ENCODE data around the gene PRM1. TPM values are rescaled to one million over a fixed set of nuclear protein-coding genes. Genes with fewer than 3 reads are reported as not detected.

Gene PRM1
- total RNA-seq, 1 experiment from 2014 or later = not detected

DNA sequence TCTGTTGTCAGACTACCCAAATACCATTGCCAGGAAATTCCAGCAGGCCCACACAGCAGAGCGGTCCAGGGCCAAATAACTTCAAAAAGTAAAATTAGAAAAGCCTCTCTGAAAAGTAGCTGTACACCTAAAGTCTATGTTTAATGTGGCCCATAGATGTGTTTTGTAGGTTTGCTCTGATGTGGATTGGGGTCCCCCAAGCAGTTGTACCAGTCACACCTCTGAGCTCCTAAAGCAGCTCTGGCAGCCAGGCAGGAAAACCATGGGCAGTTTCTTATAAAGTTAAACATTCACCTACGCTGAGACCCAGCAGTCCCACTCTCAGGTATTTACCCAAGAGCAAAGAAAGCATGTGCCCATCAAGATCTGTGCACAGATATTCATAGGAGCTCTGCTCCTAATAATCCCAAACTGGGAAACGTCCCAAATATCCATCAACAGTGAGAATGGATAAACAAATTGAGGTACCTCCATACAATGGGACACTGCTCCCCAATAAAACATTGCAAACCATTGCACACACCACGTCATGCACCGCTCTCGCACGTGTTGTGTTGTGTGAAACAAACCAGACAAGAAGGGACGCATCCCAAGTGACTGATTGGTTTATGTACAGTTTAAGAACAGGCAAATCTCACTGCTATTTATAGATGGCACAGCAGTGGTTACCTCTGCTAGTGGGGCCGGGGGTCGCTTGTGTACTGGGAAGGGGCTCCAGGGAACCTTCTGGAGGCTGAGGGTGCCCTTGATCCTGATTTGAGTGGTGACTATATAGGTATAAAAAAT lies 15.8 kb upstream of the PRM1 start:
- no peak for TF ChIP-seq EZH2 (IDR thresholded peaks at IDR 0.05; ENCODE audit: low read depth)
- TF ChIP-seq, protein P1, sequence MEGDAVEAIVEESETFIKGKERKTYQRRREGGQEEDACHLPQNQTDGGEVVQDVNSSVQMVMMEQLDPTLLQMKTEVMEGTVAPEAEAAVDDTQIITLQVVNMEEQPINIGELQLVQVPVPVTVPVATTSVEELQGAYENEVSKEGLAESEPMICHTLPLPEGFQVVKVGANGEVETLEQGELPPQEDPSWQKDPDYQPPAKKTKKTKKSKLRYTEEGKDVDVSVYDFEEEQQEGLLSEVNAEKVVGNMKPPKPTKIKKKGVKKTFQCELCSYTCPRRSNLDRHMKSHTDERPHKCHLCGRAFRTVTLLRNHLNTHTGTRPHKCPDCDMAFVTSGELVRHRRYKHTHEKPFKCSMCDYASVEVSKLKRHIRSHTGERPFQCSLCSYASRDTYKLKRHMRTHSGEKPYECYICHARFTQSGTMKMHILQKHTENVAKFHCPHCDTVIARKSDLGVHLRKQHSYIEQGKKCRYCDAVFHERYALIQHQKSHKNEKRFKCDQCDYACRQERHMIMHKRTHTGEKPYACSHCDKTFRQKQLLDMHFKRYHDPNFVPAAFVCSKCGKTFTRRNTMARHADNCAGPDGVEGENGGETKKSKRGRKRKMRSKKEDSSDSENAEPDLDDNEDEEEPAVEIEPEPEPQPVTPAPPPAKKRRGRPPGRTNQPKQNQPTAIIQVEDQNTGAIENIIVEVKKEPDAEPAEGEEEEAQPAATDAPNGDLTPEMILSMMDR (conservative IDR thresholded peaks at IDR 0.05) = no peak
- Histone ChIP-seq H3K36me3 (ENCODE audit: low read depth) (no peaks in the 10 kb centered on the region), H3K79me2 (ENCODE audit: low read depth) (no peaks in the 10 kb centered on the region), H3K9me3 (ENCODE audit: insufficient read depth, low read depth) (no peaks in the 10 kb centered on the region), H3K9me2 (ENCODE audit: insufficient read depth) (no peaks in the 10 kb centered on the region), H3K27ac (no peak overlapping the region), H3K4me3 (no peak overlapping the region), H3K4me2 (no peak overlapping the region), H4K20me1 (ENCODE audit: insufficient read depth) (no peaks in the 10 kb centered on the region), H3F3A (ENCODE audit: insufficient read depth, low read depth) (peaks cover 5% of the 10 kb centered on the region; the same call in 1 of the 2 replicates), H3K27me3 (ENCODE audit: insufficient read depth, low read depth) (no peaks in the 10 kb centered on the region), H2AFZ (no peak overlapping the region), H3K4me1 (replicated peaks; ENCODE audit: insufficient read depth) (no peaks in the 10 kb centered on the region)
- intact Hi-C loops (cut with micrococcal nuclease; ENCODE audit: unreplicated experiment) = loop anchor here (5.0 kb wide), 1 partner anchor 40 kb away; the partner anchor contains the start of gene SOCS1
- DNase-seq = no peak
- CTCF ChIA-PET = interaction anchor here (1.3 kb wide), 1 partner anchor 38 kb away, joined by 4 read pairs; no protein-coding TSS in a partner anchor
- POLR2A ChIA-PET (ENCODE audit: unreplicated experiment) = interaction anchor here (0.5 to 0.7 kb wide), 3 partner anchors 20 to 104 kb away, joined by 3 to 4 read pairs (median 3); partner anchors contain the start of gene PRM2
- BruUV-seq (replicated peaks) = no TSS peak

GRCh38 chr16:11296351-11296705 lies 15.2 kb upstream of the PRM1 start:
- CTCF ChIA-PET = interaction anchor here (1.3 kb wide), 1 partner anchor 37 kb away, joined by 4 read pairs; no protein-coding TSS in a partner anchor
- intact Hi-C loops (cut with micrococcal nuclease; ENCODE audit: unreplicated experiment) = loop anchor here (5.0 kb wide), 1 partner anchor 39 kb away; the partner anchor contains the start of gene SOCS1

GRCh38 chr16:11295672-11296071 lies 14.5 kb upstream of the PRM1 start:
- no TSS peak for BruUV-seq (replicated peaks)

More at GRCh38 chr16:11296351-11296705, 15.2 kb upstream of the PRM1 start:
- H2AFZ ChIP-seq = no peak overlapping the region
- no TSS peak for BruUV-seq (replicated peaks)
- no peaks in the 10 kb centered on the region for H3K79me2 ChIP-seq (ENCODE audit: low read depth)
- no peaks in the 10 kb centered on the region for H3K27me3 ChIP-seq (ENCODE audit: insufficient read depth, low read depth)
- no peaks in the 10 kb centered on the region for H3K4me1 ChIP-seq (replicated peaks; ENCODE audit: insufficient read depth)
- POLR2A ChIA-PET (ENCODE audit: unreplicated experiment) = no interaction called here
- TF ChIP-seq, protein P1 (conservative IDR thresholded peaks at IDR 0.05) = no peak
- no peak for TF ChIP-seq EZH2 (IDR thresholded peaks at IDR 0.05; ENCODE audit: low read depth)
- H3K4me2 ChIP-seq = no peak overlapping the region
- no peak overlapping the region for H3K4me3 ChIP-seq
- no peak overlapping the region for H3K27ac ChIP-seq
- no peaks in the 10 kb centered on the region for H3K36me3 ChIP-seq (ENCODE audit: low read depth)
- no peak for DNase-seq
- no peaks in the 10 kb centered on the region for H3K9me2 ChIP-seq (ENCODE audit: insufficient read depth)
- H3F3A ChIP-seq (ENCODE audit: insufficient read depth, low read depth) = peaks cover 5% of the 10 kb centered on the region; the same call in 1 of the 2 replicates
- no peaks in the 10 kb centered on the region for H3K9me3 ChIP-seq (ENCODE audit: insufficient read depth, low read depth)
- no peaks in the 10 kb centered on the region for H4K20me1 ChIP-seq (ENCODE audit: insufficient read depth)

More at GRCh38 chr16:11295672-11296071, 14.5 kb upstream of the PRM1 start:
- no peaks in the 10 kb centered on the region for H3K27me3 ChIP-seq (ENCODE audit: insufficient read depth, low read depth)
- DNase-seq = no peak
- no peak overlapping the region for H3K27ac ChIP-seq
- no peak overlapping the region for H3K4me3 ChIP-seq
- H3F3A ChIP-seq (ENCODE audit: insufficient read depth, low read depth) = peaks cover 5% of the 10 kb centered on the region; the same call in 1 of the 2 replicates
- POLR2A ChIA-PET (ENCODE audit: unreplicated experiment) = no interaction called here
- H3K4me1 ChIP-seq (replicated peaks; ENCODE audit: insufficient read depth) = no peaks in the 10 kb centered on the region
- TF ChIP-seq, protein P1 (conservative IDR thresholded peaks at IDR 0.05) = no peak
- no peak for TF ChIP-seq EZH2 (IDR thresholded peaks at IDR 0.05; ENCODE audit: low read depth)
- H3K79me2 ChIP-seq (ENCODE audit: low read depth) = no peaks in the 10 kb centered on the region
- CTCF ChIA-PET = no interaction called here
- H3K9me3 ChIP-seq (ENCODE audit: insufficient read depth, low read depth) = no peaks in the 10 kb centered on the region
- no peaks in the 10 kb centered on the region for H4K20me1 ChIP-seq (ENCODE audit: insufficient read depth)
- H3K4me2 ChIP-seq = no peak overlapping the region
- H3K36me3 ChIP-seq (ENCODE audit: low read depth) = no peaks in the 10 kb centered on the region
- no peaks in the 10 kb centered on the region for H3K9me2 ChIP-seq (ENCODE audit: insufficient read depth)
- no peak overlapping the region for H2AFZ ChIP-seq
- intact Hi-C loops (cut with micrococcal nuclease; ENCODE audit: unreplicated experiment) = loop anchor here (5.0 kb wide), 1 partner anchor 38 kb away; the partner anchor contains the start of gene SOCS1

Measured in PC-9 (cell line).